Type B pancreatic cell (in vitro differentiated cells): ENCODE measurements around the gene CES3. TPM values are rescaled to one million over a fixed set of nuclear protein-coding genes. Genes with fewer than 3 reads are reported as not detected.
"Not testable (repeated sequence)": the region's sequence is repeated elsewhere in the genome, so short reads cannot be mapped to it uniquely, and the experiment has no call there.

Experiments
- DNase-seq: peaks from one replicate; pipeline ENCODE4 v3.0.0; 2021; ENCODE audit warnings: mixed read lengths; ENCODE audit not compliant: unreplicated experiment; ENCODE audit errors: extremely low spot score
- H3K27ac Mint-ChIP-seq: 2 replicates; pipeline ENCODE4 v1.8.0; 2021; ENCODE audit warnings: mild to moderate bottlenecking, mixed read lengths
- H3K27me3 Mint-ChIP-seq: 2 replicates; pipeline ENCODE4 v1.8.0; 2021; ENCODE audit warnings: mixed read lengths
- H3K36me3 Mint-ChIP-seq: 2 replicates; pipeline ENCODE4 v1.8.0; 2021; ENCODE audit warnings: mixed read lengths
- H3K4me1 Mint-ChIP-seq: one replicate; pipeline ENCODE4 v1.8.0; 2021; ENCODE audit warnings: mixed read lengths; ENCODE audit not compliant: unreplicated experiment
- H3K4me3 Mint-ChIP-seq: 2 replicates; pipeline ENCODE4 v1.8.0; 2021; ENCODE audit warnings: mild to moderate bottlenecking, mixed read lengths
- H3K9me3 Mint-ChIP-seq: 2 replicates; pipeline ENCODE4 v1.8.0; 2021; ENCODE audit warnings: mixed read lengths
- CTCF ChIP-seq: fragments of 200-600 bp; sonication (generic); conservative IDR thresholded peaks from 2 replicates; pipeline ENCODE4 v1.5.0; 2021; ENCODE audit warnings: antibody characterized with exemption, mild to moderate bottlenecking
- total RNA-seq: library from RNA; stranded (reverse); gene quantifications from 2 replicates; pipeline ENCODE4 v1.2.1, GENCODE V29; 2021; ENCODE audit warnings: low replicate concordance

The CES3 gene
- total RNA-seq, 1 donor from 2014 or later, result 1.1 TPM

- no peak for DNase-seq
- TF ChIP-seq CTCF, result no peak
- Mint-ChIP-seq H3K4me3 (no peak overlapping the region), H3K36me3 (no peaks in the 10 kb centered on the region), H3K27me3 (peaks cover 23% of the 10 kb centered on the region), H3K4me1 (no peaks in the 10 kb centered on the region), H3K9me3 (no peaks in the 10 kb centered on the region), H3K27ac (no peak overlapping the region)
These were observed 23.8 kb downstream of the CES3 start for GRCh38 chr16:66984892-66985311.

- H3K27ac Mint-ChIP-seq, result no peak overlapping the region
- H3K4me3 Mint-ChIP-seq, result no peak overlapping the region
- H3K36me3 Mint-ChIP-seq, result no peaks in the 10 kb centered on the region
- no peak for TF ChIP-seq CTCF
- H3K4me1 Mint-ChIP-seq, result no peaks in the 10 kb centered on the region
- no peaks in the 10 kb centered on the region for H3K9me3 Mint-ChIP-seq
- no peak for DNase-seq
- peaks cover 12% of the 10 kb centered on the region for H3K27me3 Mint-ChIP-seq
These were observed 25.5 kb downstream of the CES3 start for GRCh38 chr16:66986559-66986958.

- H3K9me3 Mint-ChIP-seq, result no peaks in the 10 kb centered on the region
- no peaks in the 10 kb centered on the region for H3K4me1 Mint-ChIP-seq
- H3K27ac Mint-ChIP-seq, result no peak within 1 kb of the TSS
- no peaks in the 10 kb centered on the region for H3K36me3 Mint-ChIP-seq
- peaks cover 8% of the 10 kb centered on the region for H3K27me3 Mint-ChIP-seq
- no peak within 1 kb of the TSS for H3K4me3 Mint-ChIP-seq
- DNase-seq, result no peak
- no peak for TF ChIP-seq CTCF
These were observed 27.2 kb downstream of the CES3 start, which contains the start of gene CES4A for GRCh38 chr16:66988197-66988788. Gene CES4A (plus strand): TSS chr16:66988589. CDS start chr16:66988773, 184 bp downstream.

GRCh38 chr16:66991545-66992077 lies 30.5 kb downstream of the CES3 start:
- H3K27ac Mint-ChIP-seq, result no peak overlapping the region
- no peaks in the 10 kb centered on the region for H3K9me3 Mint-ChIP-seq
- no peaks in the 10 kb centered on the region for H3K36me3 Mint-ChIP-seq
- no peak overlapping the region for H3K4me3 Mint-ChIP-seq
- no peak for TF ChIP-seq CTCF
- DNase-seq, result no peak
- H3K4me1 Mint-ChIP-seq, result no peaks in the 10 kb centered on the region
- H3K27me3 Mint-ChIP-seq, result peaks cover 8% of the 10 kb centered on the region

- not testable (repeated sequence) for H3K9me3 Mint-ChIP-seq, DNase-seq, H3K4me1 Mint-ChIP-seq, H3K36me3 Mint-ChIP-seq, H3K4me3 Mint-ChIP-seq, H3K27ac Mint-ChIP-seq
- H3K27me3 Mint-ChIP-seq, result peaks cover 16% of the 10 kb centered on the region
These were observed 32.5 kb downstream of the CES3 start for GRCh38 chr16:66993558-66993957.

GRCh38 chr16:66996324-66996982 lies 35.4 kb downstream of the CES3 start:
- TF ChIP-seq CTCF, result no peak
- no peaks in the 10 kb centered on the region for H3K36me3 Mint-ChIP-seq
- H3K27ac Mint-ChIP-seq, result no peak overlapping the region
- no peak for DNase-seq
- no peak overlapping the region for H3K4me3 Mint-ChIP-seq
- no peaks in the 10 kb centered on the region for H3K4me1 Mint-ChIP-seq
- H3K9me3 Mint-ChIP-seq, result no peaks in the 10 kb centered on the region
- H3K27me3 Mint-ChIP-seq, result peaks cover 38% of the 10 kb centered on the region
